ENCODE data around the gene RPS16. TPM values are rescaled to one million over a fixed set of nuclear protein-coding genes. Genes with fewer than 3 reads are reported as not detected.

Gene RPS16
- total RNA-seq, 4 donors from 2014 or later = 718 to 1,665 (median 1,335) TPM

GRCh38 chr19:39397360-39398296, 38.1 kb downstream of the RPS16 start:
- Histone ChIP-seq H3K36me3 (peaks cover 0 to 7% (median 3%) of the 10 kb centered on the region in 4 donors), H3K9me3 (no peaks in the 10 kb centered on the region), H3K4me1 (peaks cover 38 to 56% (median 45%) of the 10 kb centered on the region in 4 donors), H3K27ac (peak overlapping the region; percentile 98 to 100 (median 99)), H3K4me3 (peak overlapping the region in 3 of 4 donors; percentile 8 to 31 (median 13)), H3K27me3 (no peaks in the 10 kb centered on the region)
- peak; percentile 96 for DNase-seq
- intact Hi-C loops (cut with DNase I; ENCODE audit: low total_unique reads) = loop anchor here (2.0 kb wide), 1 partner anchor 15 kb away; the partner anchor contains the start of gene PLEKHG2
- in situ Hi-C loops (cut with MboI; ENCODE audit: low pct_ligation_motif_present in 1 of 4, low pct_unique_long_range_greater_than_20kb in 1 of 4, low sequenced_read_pairs in 3 of 4) = loop anchor here in 1 of 4 donors (10.0 kb wide), 1 partner anchor 53 kb away; the partner anchor contains the start of gene SAMD4B
- WGBS, 2 donors (ENCODE audit: low coverage in 1 of 2) = 26% methylated on average over 16 of the region's 17 CpGs; no CpG with 5 or more reads in 1 of the 2 donors
- TF ChIP-seq EP300 (IDR thresholded peaks at IDR 0.05; ENCODE audit: low read depth) = peak; percentile 80
- TF ChIP-seq POLR2AphosphoS5 (IDR thresholded peaks at IDR 0.05) = peak; percentile 50 to 94 (median 91)
- TF ChIP-seq POLR2A (IDR thresholded peaks at IDR 0.05) = peak; percentile 93
- TF ChIP-seq, protein P1, sequence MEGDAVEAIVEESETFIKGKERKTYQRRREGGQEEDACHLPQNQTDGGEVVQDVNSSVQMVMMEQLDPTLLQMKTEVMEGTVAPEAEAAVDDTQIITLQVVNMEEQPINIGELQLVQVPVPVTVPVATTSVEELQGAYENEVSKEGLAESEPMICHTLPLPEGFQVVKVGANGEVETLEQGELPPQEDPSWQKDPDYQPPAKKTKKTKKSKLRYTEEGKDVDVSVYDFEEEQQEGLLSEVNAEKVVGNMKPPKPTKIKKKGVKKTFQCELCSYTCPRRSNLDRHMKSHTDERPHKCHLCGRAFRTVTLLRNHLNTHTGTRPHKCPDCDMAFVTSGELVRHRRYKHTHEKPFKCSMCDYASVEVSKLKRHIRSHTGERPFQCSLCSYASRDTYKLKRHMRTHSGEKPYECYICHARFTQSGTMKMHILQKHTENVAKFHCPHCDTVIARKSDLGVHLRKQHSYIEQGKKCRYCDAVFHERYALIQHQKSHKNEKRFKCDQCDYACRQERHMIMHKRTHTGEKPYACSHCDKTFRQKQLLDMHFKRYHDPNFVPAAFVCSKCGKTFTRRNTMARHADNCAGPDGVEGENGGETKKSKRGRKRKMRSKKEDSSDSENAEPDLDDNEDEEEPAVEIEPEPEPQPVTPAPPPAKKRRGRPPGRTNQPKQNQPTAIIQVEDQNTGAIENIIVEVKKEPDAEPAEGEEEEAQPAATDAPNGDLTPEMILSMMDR (IDR thresholded peaks at IDR 0.05) = peak; percentile 93 to 99 (median 97)

DNA sequence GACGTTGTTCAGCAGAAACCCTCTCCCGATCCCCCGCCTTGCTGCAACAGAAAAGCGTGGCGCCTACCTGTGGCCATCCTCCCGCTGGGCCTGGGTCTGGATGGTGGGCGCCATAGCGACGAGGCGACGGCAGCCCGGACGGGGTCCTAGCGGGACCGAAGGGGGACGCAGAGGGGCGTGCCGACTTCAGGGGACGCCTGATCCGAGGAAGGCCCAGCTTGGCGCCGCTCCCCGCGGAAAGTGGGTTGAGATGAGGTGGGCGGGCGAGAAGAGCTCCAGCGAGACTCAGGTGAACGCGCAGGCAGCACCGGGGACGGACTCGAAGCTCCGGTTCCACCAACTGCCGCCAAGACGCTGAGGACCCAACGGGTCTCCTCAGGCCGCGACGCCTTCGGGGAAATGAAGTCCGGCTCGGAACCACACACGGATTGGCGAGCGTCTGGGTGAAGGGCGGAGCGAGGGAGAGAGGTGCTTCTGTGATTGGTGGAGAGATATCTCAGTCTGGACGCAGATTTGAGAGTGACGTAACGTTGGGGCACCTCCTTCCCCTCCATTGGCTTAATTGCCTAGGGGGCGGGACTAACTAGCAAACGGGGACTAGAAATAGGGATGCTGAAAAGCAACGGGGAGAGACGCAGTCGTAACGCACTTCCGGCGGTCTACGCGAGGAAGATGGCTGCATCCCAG, 44.9 kb downstream of the RPS16 start, which contains the start of the genes MED29 and PAF1:
Gene MED29 (plus strand): TSS at position 628 of the 687 bp plus-strand sequence. CDS start 45 bp downstream, at position 673.
Gene PAF1 (minus strand): TSS at position 356 of the 687 bp plus-strand sequence. CDS start 242 bp downstream, at position 114.
- intact Hi-C loops (cut with DNase I; ENCODE audit: low total_unique reads) (no loop called here), in situ Hi-C loops (cut with MboI; ENCODE audit: low pct_ligation_motif_present in 1 of 4, low pct_unique_long_range_greater_than_20kb in 1 of 4, low sequenced_read_pairs in 3 of 4) (loop anchor here in 1 of 4 donors (10.0 kb wide), 1 partner anchor 46 kb away; the partner anchor contains the start of gene SAMD4B)

DNA sequence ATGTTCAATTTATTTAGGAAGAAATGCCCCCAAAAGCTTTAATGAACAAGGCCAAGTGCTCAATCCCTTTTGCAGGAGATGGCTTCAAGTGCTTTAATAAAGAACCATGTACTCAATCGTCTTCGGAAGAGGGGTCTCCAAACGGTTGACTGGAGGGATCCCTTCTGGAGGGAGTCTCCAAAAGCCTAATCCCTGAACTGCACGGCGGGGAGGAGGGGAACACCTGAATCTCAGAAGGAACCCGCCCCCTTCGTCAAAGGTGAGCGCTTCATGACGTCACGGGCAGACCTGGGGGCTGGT, 45.3 kb downstream of the RPS16 start:
- Histone ChIP-seq H3K27ac (peak overlapping the region; percentile 94 to 100 (median 98)), H3K27me3 (no peaks in the 10 kb centered on the region), H3K36me3 (peaks cover 0 to 19% (median 9%) of the 10 kb centered on the region in 4 donors), H3K9me3 (no peaks in the 10 kb centered on the region), H3K4me3 (peak overlapping the region; percentile 71 to 100 (median 88)), H3K4me1 (peaks cover 5 to 23% (median 20%) of the 10 kb centered on the region in 4 donors)
- WGBS, 2 donors (ENCODE audit: low coverage in 1 of 2) = 0% methylated on average over 3 to 10 of the region's 10 CpGs
- intact Hi-C loops (cut with DNase I; ENCODE audit: low total_unique reads) (no loop called here), in situ Hi-C loops (cut with MboI; ENCODE audit: low pct_ligation_motif_present in 1 of 4, low pct_unique_long_range_greater_than_20kb in 1 of 4, low sequenced_read_pairs in 3 of 4) (loop anchor here in 1 of 4 donors (10.0 kb wide), 1 partner anchor 46 kb away; the partner anchor contains the start of gene SAMD4B)
- DNase-seq = peak; percentile 79
- no peak for TF ChIP-seq POLR2A (IDR thresholded peaks at IDR 0.05)
- TF ChIP-seq EP300 (IDR thresholded peaks at IDR 0.05; ENCODE audit: low read depth) = no peak
- TF ChIP-seq POLR2AphosphoS5 (IDR thresholded peaks at IDR 0.05) = no peak
- TF ChIP-seq, protein P1 (IDR thresholded peaks at IDR 0.05) = no peak

More for the DNA sequence above, 44.9 kb downstream of the RPS16 start, which contains the start of the genes MED29 and PAF1:
- DNase-seq = peak; percentile 97
- H3K27me3 ChIP-seq = no peaks in the 10 kb centered on the region
- no peaks in the 10 kb centered on the region for H3K9me3 ChIP-seq
- peak within 1 kb of the TSS; percentile 94 to 100 (median 98) for H3K27ac ChIP-seq
- H3K4me3 ChIP-seq = peak within 1 kb of the TSS; percentile 71 to 100 (median 88)
- TF ChIP-seq, protein P1 (IDR thresholded peaks at IDR 0.05) = peak in 2 of 5 experiments; percentile 26 to 46
- TF ChIP-seq EP300 (IDR thresholded peaks at IDR 0.05; ENCODE audit: low read depth) (no peak), POLR2A (IDR thresholded peaks at IDR 0.05) (peak; percentile 95), POLR2AphosphoS5 (IDR thresholded peaks at IDR 0.05) (peak; percentile 94 to 98 (median 98))
- WGBS, 2 donors (ENCODE audit: low coverage in 1 of 2) = 0% methylated on average over 59 of the region's 60 CpGs; no CpG with 5 or more reads in 1 of the 2 donors
- peaks cover 0 to 19% (median 9%) of the 10 kb centered on the region in 4 donors for H3K36me3 ChIP-seq
- peaks cover 5 to 23% (median 20%) of the 10 kb centered on the region in 4 donors for H3K4me1 ChIP-seq
